Tibial artery (tissue), 4 donors: ENCODE measurements around the gene DUSP19.

Experiments used
- DNase-seq, 2 donors: peaks; one replicate each; pipeline ENCODE4 v3.0.0-alpha.2; 2019
- H3K27ac ChIP-seq, 2 donors: fragments of 200-600 bp; sonication (generic) in 1 of 2; 1 replicate in 1 of 2; 2 replicates in 1 of 2; pipeline ENCODE4 v1.5.1; 2018 to 2019; ENCODE audit warnings: mild to moderate bottlenecking in 1 of 2
- H3K27me3 ChIP-seq, 2 donors: fragments of 200-600 bp; sonication (generic) in 1 of 2; one replicate each; pipeline versions ENCODE4 v1.5.1 to v1.6.0; 2016 to 2019
- H3K36me3 ChIP-seq, 3 donors: fragments of 200-600 bp; sonication (generic) in 2 of 3; one replicate each; pipeline ENCODE4 v1.5.1; 2016 to 2019; ENCODE audit warnings: mild to moderate bottlenecking in 2 of 3
- H3K4me1 ChIP-seq, 4 donors: fragments of 200-600 bp; sonication (generic) in 2 of 4; 1 replicate in 3 of 4; 2 replicates in 1 of 4; pipeline ENCODE4 v1.5.1; 2016 to 2019
- H3K4me3 ChIP-seq, 2 donors: fragments of 200-600 bp; sonication (generic) in 1 of 2; 1 replicate in 1 of 2; 2 replicates in 1 of 2; pipeline ENCODE4 v1.5.1; 2018 to 2019; ENCODE audit warnings: mild to moderate bottlenecking in 2 of 2
- H3K9me3 ChIP-seq, 3 donors: fragments of 200-600 bp; sonication (generic) in 1 of 3; one replicate each; pipeline ENCODE4 v1.5.1; 2016 to 2019
- CTCF ChIP-seq, 2 experiments: fragments of 200-600 bp in 1 of 2; fragments of 450-650 bp in 1 of 2; IDR thresholded peaks; one replicate each; pipeline ENCODE4 v1.5.1; 2017 to 2019; ENCODE audit warnings: antibody characterized with exemption in 2 of 2, mild to moderate bottlenecking in 1 of 2, moderate library complexity in 1 of 2
- intact Hi-C: fragments of 100-400 bp; cut with DNase I; formaldehyde crosslinking; loops from one replicate; pipeline ENCODE4 v1.15.0; 2023; ENCODE audit warnings: low total_unique reads

DUSP19 gene

GRCh38 chr2:183123959-183124221, 45.3 kb downstream of the DUSP19 start:
- Histone ChIP-seq H3K36me3 (no peaks in the 10 kb centered on the region), H3K27me3 (no peaks in the 10 kb centered on the region), H3K9me3 (no peaks in the 10 kb centered on the region), H3K4me1 (peaks cover 0 to 19% (median 9%) of the 10 kb centered on the region in 4 donors), H3K4me3 (peak overlapping the region; percentile 69 to 82), H3K27ac (peak overlapping the region; percentile 72 to 80)
- TF ChIP-seq CTCF (IDR thresholded peaks at IDR 0.05) = no peak
- DNase-seq = no peak
- intact Hi-C loops = loop anchor here (10.0 kb wide), 1 partner anchor 49 kb away; the partner anchor contains the start of gene DUSP19

GRCh38 chr2:183124222-183124956, 45.8 kb downstream of the DUSP19 start, which contains the start of gene NUP35:
Gene NUP35 (plus strand): TSS chr2:183124443. CDS start chr2:183124458, 15 bp downstream.
- no peaks in the 10 kb centered on the region for H3K36me3 ChIP-seq
- intact Hi-C loops = loop anchor here (10.0 kb wide), 1 partner anchor 50 kb away; the partner anchor contains the start of gene DUSP19
- H3K4me3 ChIP-seq = peak within 1 kb of the TSS; percentile 69 to 82
- H3K27me3 ChIP-seq = no peaks in the 10 kb centered on the region
- H3K4me1 ChIP-seq = peaks cover 0 to 19% (median 9%) of the 10 kb centered on the region in 4 donors
- H3K9me3 ChIP-seq = no peaks in the 10 kb centered on the region
- DNase-seq = peak; percentile 87 to 90
- no peak for TF ChIP-seq CTCF (IDR thresholded peaks at IDR 0.05)
- peak within 1 kb of the TSS; percentile 72 to 80 for H3K27ac ChIP-seq

DNA sequence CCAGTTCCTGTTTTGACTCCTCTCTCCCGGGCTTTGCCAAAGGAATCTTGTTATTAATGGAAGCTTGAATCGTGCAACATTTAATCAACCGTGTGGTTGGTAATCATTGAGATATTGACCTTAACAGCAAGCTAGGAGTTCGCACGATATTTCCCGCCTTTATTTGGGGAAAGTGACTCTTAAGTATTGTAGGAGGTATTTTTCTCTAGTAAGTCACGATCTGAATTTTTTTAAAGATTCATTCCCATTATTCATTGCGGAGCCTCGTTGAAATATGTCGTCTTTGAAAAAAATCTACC, 46.4 kb downstream of the DUSP19 start:
- TF ChIP-seq CTCF (IDR thresholded peaks at IDR 0.05) = no peak
- Histone ChIP-seq H3K4me3 (peak overlapping the region; percentile 69 to 82), H3K27ac (peak overlapping the region; percentile 72 to 80), H3K4me1 (peaks cover 0 to 19% (median 9%) of the 10 kb centered on the region in 4 donors), H3K36me3 (no peaks in the 10 kb centered on the region), H3K9me3 (no peaks in the 10 kb centered on the region), H3K27me3 (no peaks in the 10 kb centered on the region)
- DNase-seq = no peak
- intact Hi-C loops = loop anchor here (10.0 kb wide), 1 partner anchor 50 kb away; the partner anchor contains the start of gene DUSP19

GRCh38 chr2:183125659-183126341, 47.3 kb downstream of the DUSP19 start:
- Histone ChIP-seq H3K4me1 (peaks cover 0 to 19% (median 9%) of the 10 kb centered on the region in 4 donors), H3K9me3 (no peaks in the 10 kb centered on the region), H3K27me3 (no peaks in the 10 kb centered on the region), H3K4me3 (peak overlapping the region in 1 of 2 donors; percentile 69), H3K27ac (no peak overlapping the region), H3K36me3 (peaks cover 0 to 2% (median 1%) of the 10 kb centered on the region in 3 donors)
- no peak for TF ChIP-seq CTCF (IDR thresholded peaks at IDR 0.05)
- intact Hi-C loops = loop anchor here (10.0 kb wide), 1 partner anchor 51 kb away; the partner anchor contains the start of gene DUSP19
- DNase-seq = no peak

- H3K4me1 ChIP-seq = peaks cover 0 to 19% (median 9%) of the 10 kb centered on the region in 4 donors
- no peak for TF ChIP-seq CTCF (IDR thresholded peaks at IDR 0.05)
- H3K27ac ChIP-seq = no peak overlapping the region
- peaks cover 0 to 9% (median 8%) of the 10 kb centered on the region in 3 donors for H3K36me3 ChIP-seq
- DNase-seq = no peak
- H3K9me3 ChIP-seq = no peaks in the 10 kb centered on the region
- intact Hi-C loops = loop anchor here (10.0 kb wide), 1 partner anchor 52 kb away; the partner anchor contains the start of gene DUSP19
- H3K4me3 ChIP-seq = no peak overlapping the region
- no peaks in the 10 kb centered on the region for H3K27me3 ChIP-seq
Observed at GRCh38 chr2:183126635-183127034, 48.1 kb downstream of the DUSP19 start.
